GM18511 (cell line): ENCODE measurements around the gene GLYR1.

Experiments
- ATAC-seq: cut with Tn5 transposase; IDR thresholded peaks from one replicate; pipeline ENCODE4 v1.9.1; 2021; ENCODE audit warnings: mild to moderate bottlenecking, moderate library complexity; ENCODE audit not compliant: unreplicated experiment

The GLYR1 gene

DNA sequence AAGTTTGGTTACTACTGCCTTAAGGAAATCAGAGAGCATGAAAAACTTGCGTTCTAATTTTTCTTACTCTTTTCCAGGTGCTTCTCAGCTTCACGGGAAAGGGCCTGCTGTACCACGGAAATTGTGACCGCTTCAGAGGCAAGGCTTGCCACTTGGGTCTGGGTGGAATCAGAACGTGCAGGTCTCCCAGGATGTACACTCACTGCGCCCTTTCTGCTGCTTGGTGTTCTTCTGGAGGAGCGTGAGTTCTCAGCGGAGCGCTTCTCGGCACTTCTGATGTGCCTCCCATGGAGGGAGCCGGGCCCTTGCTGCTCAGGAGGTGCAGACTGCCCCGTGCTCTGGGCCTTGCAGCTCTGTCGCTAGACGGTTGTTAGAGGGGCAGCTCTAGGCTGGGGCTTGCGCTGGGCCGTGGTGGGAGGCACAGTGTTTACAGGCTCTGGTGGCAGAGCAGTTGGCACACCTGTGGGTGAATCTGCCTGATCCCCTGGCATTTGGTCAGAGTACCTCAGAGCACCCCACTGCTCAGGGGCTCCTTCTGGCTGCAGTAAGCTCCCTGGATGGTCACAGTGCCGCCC lies 33.0 kb upstream of the GLYR1 start:
- no peak for ATAC-seq

DNA sequence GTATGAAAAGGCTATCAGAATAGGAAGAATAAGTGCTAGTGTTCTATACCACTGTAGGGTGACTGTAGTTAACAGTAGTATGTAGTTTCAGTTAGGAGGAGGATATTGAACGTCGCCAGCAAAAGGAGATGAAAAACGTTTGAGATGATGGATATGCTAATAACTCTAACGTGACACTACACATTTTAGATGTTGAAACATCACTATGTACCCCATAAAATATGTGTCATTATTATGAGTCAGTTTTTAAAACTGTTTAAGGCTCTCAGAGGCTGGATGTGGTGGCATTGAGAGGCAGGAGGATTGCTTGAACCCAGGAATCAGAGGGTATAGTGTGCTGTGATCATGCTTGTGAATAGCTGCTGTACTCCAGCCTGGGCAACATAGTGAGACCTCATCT lies 32.0 kb upstream of the GLYR1 start:
- no peak for ATAC-seq

DNA sequence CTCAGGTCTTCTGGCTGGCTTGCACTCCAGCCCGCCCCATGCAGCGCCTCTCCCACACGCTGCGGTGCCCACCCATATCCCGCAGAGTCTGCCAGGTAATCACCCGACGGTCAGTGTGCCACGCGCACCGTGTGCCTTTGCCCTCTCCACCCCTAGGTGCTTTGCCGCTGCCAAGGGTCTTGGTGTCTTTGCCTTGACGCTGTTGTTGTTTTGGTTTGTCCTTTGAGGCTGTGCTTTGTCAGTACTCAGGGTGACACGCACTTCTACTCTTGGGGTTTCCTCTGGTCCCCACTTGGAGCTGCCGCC lies 30.2 kb upstream of the GLYR1 start:
- ATAC-seq: no peak

DNA sequence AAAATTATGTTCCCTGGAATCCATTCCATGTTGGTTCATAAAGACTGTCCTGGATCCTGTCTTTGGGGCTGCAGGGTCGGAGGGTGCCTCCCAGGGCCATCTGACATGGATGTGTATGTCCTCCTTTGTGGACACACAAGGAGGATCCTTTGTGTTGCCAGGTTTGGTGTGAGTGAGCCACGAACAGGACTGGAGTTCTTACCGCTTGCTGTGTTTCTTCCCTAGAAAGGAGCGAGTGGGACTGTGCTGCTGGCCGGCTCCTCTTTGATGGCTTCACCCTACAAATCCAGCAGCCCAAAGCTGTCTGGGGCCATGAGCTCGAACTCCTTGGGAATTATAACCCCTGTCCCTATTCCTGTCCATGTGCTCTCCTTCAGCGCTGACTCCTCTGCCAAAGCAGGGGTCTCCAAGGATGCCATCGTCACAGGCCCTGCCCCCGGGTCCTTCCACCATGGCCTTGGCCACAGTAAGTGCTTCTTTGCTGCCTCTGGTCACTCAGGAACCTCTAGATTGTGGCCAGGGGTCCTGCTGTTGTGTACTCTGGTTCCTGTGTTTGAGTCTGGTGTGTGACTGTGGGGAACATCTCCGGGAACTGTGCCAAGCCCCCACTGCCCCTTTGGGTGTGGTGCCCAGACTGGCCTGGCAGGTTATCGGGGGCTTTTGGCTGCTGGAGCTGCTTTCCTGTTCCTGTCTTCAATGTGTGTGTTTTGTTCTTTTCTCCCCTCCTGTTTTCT lies 29.7 kb upstream of the GLYR1 start:
- no peak for ATAC-seq

DNA sequence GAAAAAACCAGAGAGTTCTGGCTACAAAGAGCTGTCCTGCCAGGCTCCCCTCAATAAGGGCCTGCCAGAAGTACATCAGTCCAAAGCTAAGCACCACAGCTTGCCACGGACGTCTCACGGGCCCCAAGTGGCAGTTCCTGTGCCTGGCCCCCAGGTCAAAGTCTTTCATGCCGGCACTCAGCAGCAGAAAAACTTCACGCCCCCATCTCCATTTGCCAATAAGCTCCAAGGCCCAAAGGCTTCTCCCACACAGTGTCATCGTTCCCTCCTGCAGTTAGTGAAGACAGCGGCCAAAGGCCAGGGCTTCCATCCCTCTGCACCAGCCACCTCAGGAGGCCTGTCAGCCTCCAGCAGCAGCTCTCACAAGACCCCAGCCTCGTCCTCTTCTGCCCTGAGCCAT lies 27.6 kb upstream of the GLYR1 start:
- ATAC-seq: no peak

DNA sequence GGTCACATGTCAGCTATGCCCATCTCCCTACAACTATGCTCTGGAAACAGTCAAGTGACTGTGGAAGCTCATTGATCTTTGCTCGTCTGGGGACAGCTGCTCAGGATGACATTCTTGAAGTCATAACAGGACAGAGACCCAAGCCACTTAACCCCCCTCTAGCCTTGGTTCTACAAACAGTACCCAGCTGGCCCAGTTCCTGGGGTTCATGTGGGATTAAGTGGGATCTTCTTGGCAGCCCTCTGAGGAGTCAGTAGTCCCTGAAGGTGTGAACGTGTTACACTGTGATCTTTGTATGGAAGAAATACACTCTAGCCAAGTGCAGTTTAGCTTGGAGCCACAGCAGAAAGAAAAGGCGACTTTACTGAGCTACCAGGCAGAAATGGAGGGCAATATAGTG lies 26.0 kb upstream of the GLYR1 start:
- ATAC-seq: no peak

DNA sequence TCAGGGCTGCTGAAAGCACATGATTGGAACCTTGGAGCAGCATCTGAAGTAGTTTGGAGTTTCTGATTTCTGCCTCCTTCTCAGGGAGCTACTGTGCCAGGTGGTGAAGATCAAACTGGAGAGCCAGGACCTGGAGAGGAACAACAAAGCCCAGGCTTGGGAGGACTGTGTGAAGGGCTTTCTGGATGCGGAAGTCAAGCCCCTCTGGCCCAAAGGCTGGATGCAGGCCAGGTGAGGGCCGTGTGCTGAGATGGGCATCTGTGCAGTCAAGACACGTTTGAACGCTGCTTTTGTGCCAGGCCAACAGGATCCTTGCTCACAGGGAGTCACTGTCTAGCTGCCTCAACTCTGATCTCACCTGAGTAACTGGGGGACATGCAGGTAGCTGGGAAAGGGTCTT lies 24.0 kb upstream of the GLYR1 start:
- no peak for ATAC-seq

DNA sequence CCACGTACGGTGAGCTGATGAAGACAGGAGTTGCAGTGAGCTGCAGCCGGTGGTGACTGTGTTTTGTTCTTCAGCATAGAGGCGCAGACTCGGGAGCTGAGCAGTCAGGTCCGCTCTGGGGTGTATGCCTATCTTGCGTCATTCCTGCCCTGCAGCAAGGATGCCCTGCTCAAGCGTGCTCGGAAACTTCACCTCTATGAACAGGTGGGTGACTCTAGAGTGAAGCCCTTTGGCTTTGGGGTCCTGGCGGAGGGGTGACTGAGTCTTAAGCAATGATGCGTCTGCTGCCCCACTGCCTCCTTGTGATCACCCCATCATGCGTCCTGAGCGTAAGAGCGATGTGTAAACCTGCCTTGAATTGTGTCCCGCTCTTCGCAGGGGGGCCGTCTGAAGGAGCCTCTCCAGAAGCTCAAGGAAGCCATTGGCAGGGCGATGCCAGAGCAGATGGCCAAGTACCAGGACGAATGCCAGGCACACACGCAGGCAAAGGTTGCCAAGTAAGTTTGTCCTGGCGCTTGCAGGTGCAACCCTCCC lies 23.1 kb upstream of the GLYR1 start:
- no peak for ATAC-seq

DNA sequence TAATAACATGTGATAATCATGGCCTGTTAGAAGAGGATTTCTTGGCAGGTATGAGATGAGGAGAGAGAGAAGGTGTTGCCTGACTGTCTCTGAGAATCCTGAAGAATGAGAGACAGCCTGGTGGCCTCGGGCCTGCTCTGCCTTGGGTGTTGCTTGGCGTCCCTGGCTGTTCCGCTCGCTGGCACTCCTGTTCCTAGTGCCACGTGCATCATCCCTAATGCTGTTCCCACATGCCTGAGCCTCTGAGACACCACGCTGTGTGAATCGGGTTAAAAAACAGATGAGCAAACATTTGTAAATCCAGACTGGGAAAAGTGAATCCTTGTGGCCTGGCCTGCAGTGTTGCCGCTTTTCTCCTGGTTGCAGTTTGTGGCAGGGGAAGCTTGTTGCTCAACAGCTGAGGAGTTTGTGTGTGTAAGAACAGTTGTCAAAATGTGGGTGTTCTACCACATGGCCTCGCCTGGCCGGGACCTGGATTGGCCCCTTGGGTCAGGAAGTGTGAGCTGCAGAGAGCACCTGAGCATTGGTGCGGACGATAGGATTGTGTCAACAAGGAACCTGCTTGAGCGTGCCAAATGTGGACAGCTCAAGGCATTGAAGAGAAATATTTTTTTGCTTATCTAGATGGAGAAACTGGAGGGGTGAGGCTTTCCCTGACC lies 22.2 kb upstream of the GLYR1 start:
- no peak for ATAC-seq

DNA sequence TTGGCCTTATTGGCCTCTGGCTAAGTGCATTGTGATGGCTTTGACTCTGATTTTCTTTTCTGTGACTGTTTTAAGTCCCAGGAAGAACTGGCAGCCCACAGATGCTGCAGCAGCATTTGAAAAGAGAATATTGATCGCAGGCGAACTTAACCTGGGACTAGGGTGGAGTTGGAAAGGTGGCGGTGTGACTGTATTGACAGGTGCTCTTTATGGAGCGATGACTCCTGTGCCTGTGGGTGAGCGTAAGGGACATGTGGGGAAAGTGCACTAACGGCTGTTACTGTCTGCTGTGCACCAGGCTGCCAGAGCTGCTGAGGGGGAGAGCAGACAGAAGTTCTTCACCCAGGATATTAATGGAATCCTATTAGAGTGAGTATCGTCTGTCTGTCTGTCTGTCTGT lies 21.4 kb upstream of the GLYR1 start:
- ATAC-seq: no peak

DNA sequence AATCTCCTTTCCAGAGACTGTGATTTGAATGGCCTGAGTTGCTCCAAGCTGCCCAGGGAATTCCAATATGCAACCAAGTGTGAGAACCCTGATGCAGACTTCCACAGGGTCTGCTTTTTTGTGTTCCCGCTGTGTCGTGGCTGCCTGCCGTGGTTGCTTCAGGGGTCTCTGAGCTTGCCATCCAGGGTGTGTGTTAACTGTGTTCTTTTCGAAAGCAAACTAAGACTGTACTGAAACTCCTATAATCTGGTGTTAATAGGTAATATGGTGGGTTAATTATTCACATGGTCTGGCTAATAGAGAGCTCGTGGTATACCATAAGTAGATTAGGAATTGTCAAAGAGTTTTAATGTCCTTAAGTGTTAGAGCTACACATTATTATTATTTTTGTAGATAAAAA lies 20.9 kb upstream of the GLYR1 start:
- no peak for ATAC-seq

DNA sequence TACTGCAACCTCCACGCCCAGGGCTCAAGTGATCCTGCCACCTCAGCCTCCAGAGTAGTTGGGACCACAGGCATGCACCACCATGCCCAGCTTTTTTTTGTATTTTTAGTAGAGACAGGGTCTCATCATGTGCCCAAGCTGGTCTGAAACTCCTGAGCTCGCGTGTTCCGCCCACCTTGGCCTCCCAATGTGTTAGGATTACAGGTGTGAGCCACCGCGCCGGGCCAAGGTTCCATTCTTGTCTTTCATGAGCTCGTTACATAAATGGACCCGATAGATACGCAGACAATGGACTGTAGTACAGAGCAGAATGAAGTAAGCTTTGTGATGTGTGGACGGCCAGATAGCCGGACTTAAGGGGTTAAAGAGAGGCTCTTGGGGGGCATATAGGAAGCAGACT lies 19.5 kb upstream of the GLYR1 start:
- ATAC-seq: no peak

DNA sequence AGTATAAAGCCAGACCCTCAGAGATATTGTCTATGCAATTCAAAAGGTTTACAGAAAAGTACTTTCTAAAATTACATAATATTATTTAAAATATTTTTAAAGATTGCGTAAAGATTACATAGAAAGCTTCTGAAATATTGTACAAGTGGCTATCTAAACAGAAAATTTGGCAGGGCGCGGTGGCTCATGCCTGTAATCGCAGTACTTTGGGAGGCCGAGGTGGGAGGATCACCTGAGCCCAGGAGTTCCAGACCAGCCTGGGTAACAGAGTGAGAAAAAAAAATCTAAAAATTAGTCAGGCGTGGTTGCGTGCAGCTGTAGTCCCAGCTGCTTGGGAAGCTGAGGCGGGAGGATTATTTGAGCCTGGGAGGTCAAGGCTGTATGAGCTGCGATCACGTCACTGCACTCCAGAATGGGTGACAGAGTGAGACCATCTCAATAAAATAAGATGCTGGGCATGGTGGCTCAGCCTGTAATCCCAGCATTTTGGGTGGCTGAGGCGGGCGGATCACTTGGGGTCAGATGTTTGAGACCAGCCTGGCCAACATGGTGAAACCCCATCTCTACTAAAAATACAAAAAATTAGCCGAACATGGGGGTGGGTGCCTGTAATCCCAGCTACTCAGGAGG lies 18.3 kb upstream of the GLYR1 start:
- ATAC-seq: no peak

DNA sequence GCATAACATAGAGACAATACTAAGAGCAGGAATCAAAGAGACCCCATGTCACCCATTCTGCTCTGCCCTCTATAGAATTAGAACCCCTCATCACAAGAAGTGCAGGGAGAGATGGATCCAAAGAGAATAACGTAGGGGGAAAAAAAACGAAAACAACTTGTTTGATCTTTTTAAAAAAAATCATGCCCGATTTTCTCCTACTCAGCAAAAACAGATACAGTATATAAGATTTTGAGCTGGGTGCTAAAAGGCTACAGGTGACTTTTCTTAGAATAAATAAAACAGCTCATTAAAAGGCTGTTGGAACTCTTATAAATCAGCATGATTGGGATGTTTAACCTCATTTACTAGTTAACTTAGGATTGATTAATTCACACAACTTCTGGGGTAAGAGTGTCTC lies 17.6 kb upstream of the GLYR1 start:
- no peak for ATAC-seq

DNA sequence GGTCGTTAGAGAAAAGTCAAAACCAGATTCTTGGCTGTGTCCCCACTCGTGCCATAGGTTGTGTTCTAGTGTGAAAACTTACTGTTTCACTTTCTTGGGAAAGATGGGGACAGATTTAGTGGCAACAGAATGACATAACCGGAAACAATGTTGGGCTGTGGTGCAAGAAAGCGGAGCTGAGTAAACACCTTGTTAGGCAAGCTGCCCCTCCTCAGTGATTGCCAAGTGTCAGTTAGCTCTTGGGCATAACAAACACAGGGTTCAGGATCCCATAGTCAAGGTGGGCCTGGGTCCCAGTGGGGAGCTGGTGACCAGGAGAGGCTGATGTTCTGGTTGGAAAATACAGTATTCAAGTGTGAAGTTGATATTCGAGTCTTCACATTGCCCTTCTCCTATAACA lies 15.6 kb upstream of the GLYR1 start:
- ATAC-seq: no peak

DNA sequence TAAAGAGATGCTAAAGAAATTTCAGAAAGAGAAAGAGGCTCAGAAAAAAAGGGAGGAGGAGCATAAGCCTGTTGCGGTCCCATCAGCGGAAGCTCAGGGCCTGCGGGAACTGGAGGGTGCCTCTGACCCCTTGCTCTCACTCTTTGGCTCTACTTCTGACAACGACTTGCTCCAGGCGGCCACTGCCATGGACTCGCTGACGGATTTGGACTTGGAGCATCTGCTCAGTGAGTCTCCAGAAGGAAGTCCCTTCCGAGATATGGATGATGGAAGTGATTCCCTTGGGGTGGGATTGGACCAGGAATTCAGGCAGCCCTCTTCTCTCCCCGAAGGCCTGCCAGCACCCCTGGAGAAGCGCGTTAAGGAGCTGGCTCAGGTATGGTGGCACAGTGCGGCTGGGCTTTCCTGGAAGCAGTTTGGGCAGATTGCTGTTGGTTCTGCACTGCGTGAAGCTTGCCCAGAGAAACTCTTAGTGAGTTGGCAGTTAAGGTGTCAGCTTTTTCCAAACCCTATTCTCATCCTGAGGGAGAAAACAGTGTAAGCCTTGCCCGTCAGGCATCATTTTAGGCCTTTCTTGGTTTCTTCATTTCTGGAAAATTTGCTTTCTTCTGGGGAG lies 13.7 kb upstream of the GLYR1 start:
- ATAC-seq: no peak

DNA sequence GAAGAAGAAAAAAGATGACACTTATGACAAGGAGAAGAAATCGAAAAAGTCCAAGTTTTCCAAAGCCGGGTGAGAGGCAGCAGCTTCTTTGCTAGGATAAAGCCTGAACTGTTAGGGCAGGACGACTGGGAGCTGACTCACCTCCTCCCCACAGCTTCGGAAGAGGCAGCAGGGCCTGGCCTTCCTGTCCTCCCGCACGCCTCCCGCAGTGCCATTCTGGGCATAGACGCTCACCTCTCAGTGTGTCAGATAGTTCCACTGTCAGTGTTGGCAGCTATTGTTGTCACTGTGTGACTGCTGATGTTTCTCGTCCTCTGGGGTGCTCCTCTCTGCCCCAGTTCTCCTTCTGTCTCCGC lies 12.8 kb upstream of the GLYR1 start:
- no peak for ATAC-seq

DNA sequence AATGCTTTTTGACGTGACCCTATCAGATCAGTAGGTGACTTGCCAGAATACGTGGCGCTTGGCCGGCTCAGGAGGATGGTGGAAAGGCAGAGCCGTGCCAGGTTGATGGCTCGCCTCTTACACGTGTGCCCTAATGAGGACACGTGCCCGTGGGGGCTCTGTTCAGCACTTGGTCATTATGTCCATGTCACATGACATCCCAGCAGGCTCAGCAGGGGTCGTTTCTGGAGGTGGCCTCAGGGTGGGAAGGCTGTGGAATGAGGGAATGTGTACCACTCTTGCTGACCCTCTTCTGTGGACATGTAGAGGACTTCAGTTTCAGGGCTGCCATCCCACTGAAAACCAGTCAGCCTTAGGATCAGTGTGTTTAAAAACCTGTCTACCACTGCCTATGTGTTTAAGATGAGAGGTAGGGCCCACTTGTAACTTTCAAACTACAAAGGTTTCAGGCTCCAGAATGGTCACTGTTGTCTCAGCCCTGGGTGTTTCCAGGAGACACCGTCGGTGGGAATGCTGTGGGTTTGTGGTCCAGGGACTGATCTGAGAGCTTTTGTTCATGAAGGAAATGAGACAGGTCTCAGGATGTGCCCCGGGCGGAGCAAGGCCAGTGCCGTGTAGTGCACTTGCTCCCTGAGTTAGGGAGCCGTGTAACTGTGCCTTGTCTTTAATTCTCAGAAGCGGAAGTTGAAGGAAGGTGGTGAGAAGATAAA lies 12.3 kb upstream of the GLYR1 start:
- ATAC-seq: no peak

DNA sequence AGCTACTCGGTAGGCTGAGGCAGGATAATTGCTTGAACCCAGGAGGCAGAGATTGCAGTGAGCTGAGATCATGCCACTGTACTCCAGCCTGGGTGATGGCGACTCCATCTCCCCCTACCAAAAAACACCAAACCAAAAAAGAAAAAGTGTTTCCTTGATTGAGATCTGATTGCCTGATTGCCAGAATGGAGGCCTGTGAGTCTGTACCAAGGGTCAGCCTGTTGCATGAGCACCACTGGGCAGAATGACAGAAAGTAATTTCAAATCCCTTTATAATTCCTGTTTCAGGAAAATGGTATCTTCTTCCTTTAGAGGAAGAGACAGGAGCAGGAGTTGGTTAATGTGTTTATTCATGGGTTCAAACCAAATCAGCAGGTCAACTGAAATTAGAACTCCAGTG lies 8.7 kb upstream of the GLYR1 start:
- no peak for ATAC-seq

DNA sequence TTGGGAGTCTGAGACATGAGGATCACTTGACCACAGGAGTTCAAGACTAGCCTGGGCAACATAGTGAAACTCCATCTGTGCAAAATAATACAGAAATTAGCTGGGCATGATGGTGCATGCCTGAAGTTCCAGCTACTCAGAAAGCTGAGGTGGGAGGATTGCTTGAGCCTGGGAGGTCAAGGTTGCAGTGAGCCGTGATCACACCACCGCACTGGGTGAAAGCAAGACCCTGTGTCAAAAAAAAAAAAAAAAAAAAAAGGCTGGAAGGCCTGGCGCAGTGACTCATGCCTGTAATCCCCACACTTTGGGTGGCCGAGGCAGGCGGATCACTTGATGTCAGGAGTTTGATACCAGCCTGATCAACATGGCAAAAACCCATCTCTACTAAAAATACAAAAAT lies 8.3 kb upstream of the GLYR1 start:
- no peak for ATAC-seq

DNA sequence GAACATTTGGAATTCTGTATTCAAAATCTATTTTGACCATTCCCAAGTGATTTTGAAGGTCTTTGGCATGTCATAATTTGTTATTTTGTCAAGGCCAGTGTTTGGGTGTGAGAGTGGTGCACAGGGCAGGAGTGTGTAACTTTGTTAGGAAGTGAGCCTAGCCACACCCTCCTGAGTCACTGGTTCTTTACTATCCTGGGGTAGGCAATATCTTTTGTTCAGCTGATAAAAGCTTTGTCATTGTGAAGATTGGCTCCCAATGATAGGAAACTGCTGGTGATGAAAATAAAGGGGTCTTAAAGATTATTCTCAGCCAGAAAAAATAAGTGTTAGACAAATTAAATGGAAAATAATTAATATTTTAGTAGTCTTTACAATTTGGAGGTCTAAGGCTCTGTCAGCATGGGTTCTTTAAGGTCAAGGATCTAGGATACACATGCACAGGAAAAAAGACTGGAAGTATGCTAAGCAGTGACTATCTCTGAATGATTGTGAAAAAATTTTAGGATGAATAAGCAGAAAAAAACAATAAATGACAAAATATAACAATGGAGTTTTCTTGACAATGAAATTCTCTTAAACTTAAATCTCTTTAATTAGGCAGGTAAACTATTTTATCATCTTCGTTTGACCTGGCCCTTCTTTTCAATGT lies 5.3 kb upstream of the GLYR1 start:
- no peak for ATAC-seq
